Activated naive CD4-positive, alpha-beta T cell treated with anti-CD3 and anti-CD28 coated beads for 36 hours (primary cell): ENCODE data around the gene ZNF3. TPM values are rescaled to one million over a fixed set of nuclear protein-coding genes. Genes with fewer than 3 reads are reported as not detected.

ENCODE experiments used
- CTCF ChIA-PET: fragments of 350-600 bp; sonication (Branson Sonifier 250); formaldehyde crosslinking; loops from one replicate; lab custom pipeline; 2021; ENCODE audit warnings: antibody characterized with exemption; lab: Charles Lee
- DNase-seq: peaks from one replicate; pipeline ENCODE4 v3.0.0-alpha.2; 2020
- H3K27ac Mint-ChIP-seq: one replicate; pipeline ENCODE4 v1.8.0; 2021; ENCODE audit warnings: mild to moderate bottlenecking, mixed read lengths
- H3K27me3 Mint-ChIP-seq: one replicate; pipeline ENCODE4 v1.8.0; 2021; ENCODE audit warnings: low read depth, mixed read lengths
- H3K36me3 Mint-ChIP-seq: one replicate; pipeline ENCODE4 v1.8.0; 2021; ENCODE audit warnings: low read depth, mixed read lengths
- H3K4me1 Mint-ChIP-seq: one replicate; pipeline ENCODE4 v1.8.0; 2021; ENCODE audit warnings: low read depth, mixed read lengths
- H3K4me3 Mint-ChIP-seq: one replicate; pipeline ENCODE4 v1.8.0; 2021; ENCODE audit warnings: mild to moderate bottlenecking, moderate library complexity, mixed read lengths
- H3K9me3 Mint-ChIP-seq: one replicate; pipeline ENCODE4 v1.8.0; 2021; ENCODE audit warnings: mixed read lengths
- intact Hi-C: fragments of 100-400 bp; cut with micrococcal nuclease; formaldehyde crosslinking; loops from one replicate; pipeline ENCODE4 v1.15.1; 2023
- total RNA-seq, 2 experiments: library from RNA; stranded (reverse); gene quantifications; one replicate each; pipeline ENCODE4 v1.2.3, GENCODE V29; 2021

Gene ZNF3
- total RNA-seq, 2 experiments from 2014 or later, result 13.1 to 14.0 TPM

DNA sequence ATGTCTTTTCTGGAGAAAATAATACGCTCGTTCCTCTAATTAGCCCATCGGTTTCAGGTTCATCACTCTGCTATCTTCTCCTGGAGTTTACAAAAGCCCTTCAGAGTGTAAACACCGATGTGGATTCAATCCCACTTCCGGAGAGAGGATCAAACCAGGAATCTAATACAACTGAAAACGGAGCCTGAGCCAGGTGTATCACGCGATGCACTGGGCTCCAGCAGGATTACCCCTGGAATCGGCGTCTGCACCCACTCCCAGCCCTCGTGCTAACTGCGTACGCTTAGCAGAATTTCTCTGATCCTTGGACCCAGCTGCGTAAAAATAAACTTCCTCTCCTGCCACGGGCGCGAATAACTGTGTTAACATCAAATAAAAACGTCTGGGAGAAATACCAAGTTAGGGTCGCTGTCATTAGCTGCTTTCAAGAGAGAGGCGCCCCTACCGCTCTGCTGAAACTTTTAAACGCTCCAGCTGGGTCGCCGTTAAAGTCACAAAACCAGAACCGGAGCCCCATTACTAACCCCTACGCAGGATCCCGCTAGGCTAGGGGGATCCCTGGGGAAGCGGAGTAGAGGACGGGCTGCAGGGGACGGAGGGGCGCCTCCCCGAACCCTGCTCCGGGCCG, 502 bp downstream of the ZNF3 start:
- peaks cover 29% of the 10 kb centered on the region for H3K4me1 Mint-ChIP-seq
- peak overlapping the region; percentile 86 for H3K27ac Mint-ChIP-seq
- intact Hi-C loops, result loop anchor here (1.0 to 5.0 kb wide), 9 partner anchors 20 to 346 kb away; partner anchors contain the start of genes AP4M1, MBLAC1, MCM7 and MEPCE
- no peaks in the 10 kb centered on the region for H3K9me3 Mint-ChIP-seq
- H3K4me3 Mint-ChIP-seq, result peak overlapping the region; percentile 88
- DNase-seq, result peak; percentile 22
- peaks cover 18% of the 10 kb centered on the region for H3K36me3 Mint-ChIP-seq
- H3K27me3 Mint-ChIP-seq, result no peaks in the 10 kb centered on the region
- CTCF ChIA-PET, result interaction anchor here (1.5 kb wide), 1 partner anchor 65 kb away, joined by 3 read pairs; no protein-coding TSS in a partner anchor

DNA sequence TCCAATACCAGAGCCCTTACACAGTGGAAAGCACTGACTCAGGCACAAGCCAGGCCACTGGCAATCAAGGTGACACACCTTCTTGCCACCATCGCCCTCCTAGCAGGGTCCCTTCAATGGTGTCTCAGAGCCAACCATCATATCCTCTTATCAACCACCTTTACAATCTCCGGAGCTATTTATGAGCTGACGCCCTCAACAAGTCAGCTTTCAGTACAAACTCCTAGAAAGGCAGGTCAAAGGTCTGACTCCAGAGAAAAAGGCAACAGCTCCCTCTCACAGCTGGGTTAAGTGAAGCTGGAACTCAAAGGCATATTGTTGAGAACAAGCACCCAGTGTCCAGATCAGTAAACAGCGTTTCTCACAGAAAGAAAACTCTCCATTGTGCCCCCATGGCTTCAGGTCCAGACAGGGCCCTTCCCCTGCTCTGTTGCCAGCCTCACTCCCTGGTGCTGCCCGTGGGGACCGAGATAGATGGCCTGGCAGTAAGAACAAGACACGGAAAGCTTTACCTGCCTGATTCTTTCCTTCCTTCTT, 2.4 kb downstream of the ZNF3 start:
- Mint-ChIP-seq H3K27me3 (no peaks in the 10 kb centered on the region), H3K36me3 (peaks cover 37% of the 10 kb centered on the region), H3K4me1 (peaks cover 29% of the 10 kb centered on the region), H3K9me3 (no peaks in the 10 kb centered on the region), H3K4me3 (no peak overlapping the region), H3K27ac (no peak overlapping the region)
- intact Hi-C loops, result no loop called here
- CTCF ChIA-PET, result interaction anchor here (1.2 kb wide), 1 partner anchor 22 kb away, joined by 3 read pairs; no protein-coding TSS in a partner anchor
- no peak for DNase-seq

DNA sequence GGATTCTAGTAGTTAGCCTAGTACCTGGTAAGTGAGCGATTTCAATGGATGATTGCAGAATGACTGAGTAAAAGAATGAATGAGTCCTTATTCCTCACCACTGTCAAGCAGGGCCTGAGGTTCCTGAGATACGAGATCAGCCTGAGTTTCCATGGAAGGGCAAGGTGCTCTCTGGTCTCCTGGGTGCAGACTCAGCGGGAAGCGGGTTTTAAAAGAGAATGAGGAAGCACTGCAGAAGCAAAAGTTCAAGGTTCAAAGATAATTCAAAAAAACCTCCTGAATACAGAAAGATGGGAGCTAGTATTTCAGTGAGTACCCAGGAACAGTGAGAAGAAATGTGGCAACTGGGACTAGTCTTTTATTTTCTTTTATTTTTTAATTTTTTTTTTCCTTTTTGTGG, 4.3 kb downstream of the ZNF3 start:
- Mint-ChIP-seq H3K27ac (no peak overlapping the region), H3K4me3 (no peak overlapping the region), H3K36me3 (peaks cover 55% of the 10 kb centered on the region), H3K27me3 (no peaks in the 10 kb centered on the region), H3K4me1 (peaks cover 22% of the 10 kb centered on the region), H3K9me3 (peaks cover 9% of the 10 kb centered on the region)
- intact Hi-C loops, result no loop called here
- CTCF ChIA-PET, result interaction anchor here (0.6 to 0.7 kb wide), 2 partner anchors 13 to 61 kb away, joined by 3 read pairs; no protein-coding TSS in a partner anchor
- no peak for DNase-seq

DNA sequence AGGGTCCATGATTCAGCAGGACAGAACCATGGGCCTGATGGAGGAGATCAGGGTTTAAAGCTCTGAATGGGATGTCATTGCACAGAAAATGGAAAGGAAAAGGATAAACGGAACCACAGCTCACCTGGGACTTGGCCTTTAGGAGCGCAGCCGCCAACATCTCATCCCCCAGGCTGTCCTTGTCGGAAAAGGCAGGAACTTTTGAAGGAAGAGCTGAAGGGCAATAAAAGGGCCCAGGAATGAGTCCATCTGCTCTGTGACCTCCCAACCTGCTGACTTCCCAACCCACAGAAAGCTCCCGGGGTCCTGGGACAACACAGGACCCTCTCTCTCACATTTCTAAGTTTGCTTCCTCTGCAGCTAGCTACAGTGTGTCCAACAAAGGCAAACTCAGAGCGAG, 6.1 kb downstream of the ZNF3 start:
- Mint-ChIP-seq H3K4me3 (no peak overlapping the region), H3K9me3 (peaks cover 27% of the 10 kb centered on the region), H3K4me1 (peaks cover 13% of the 10 kb centered on the region), H3K27ac (no peak overlapping the region), H3K27me3 (no peaks in the 10 kb centered on the region), H3K36me3 (peaks cover 71% of the 10 kb centered on the region)
- intact Hi-C loops, result no loop called here
- CTCF ChIA-PET, result interaction anchor here (1.2 kb wide), 1 partner anchor 82 kb away, joined by 3 read pairs; no protein-coding TSS in a partner anchor
- no peak for DNase-seq

DNA sequence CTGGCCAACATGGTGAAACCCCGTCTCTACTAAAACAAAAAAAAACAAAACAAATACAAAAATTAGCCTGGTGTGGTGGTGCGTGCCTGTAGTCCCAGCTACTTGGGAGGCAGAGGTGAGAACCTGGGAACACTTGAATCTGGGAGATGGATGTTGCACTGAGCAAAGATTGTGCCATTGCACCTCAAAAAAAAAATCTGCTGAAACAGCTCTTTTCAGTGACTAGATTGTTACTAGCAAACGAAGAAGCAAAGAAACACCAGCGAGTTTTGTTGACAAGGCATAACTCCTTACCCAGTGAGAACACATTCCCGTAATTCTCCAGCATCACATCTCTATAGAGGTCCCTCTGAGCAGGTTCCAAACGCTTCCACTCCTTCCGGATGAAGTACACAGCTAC, 6.7 kb downstream of the ZNF3 start:
- H3K4me3 Mint-ChIP-seq, result no peak overlapping the region
- no peaks in the 10 kb centered on the region for H3K27me3 Mint-ChIP-seq
- intact Hi-C loops, result no loop called here
- no peak for DNase-seq
- H3K4me1 Mint-ChIP-seq, result peaks cover 8% of the 10 kb centered on the region
- H3K9me3 Mint-ChIP-seq, result peaks cover 32% of the 10 kb centered on the region
- CTCF ChIA-PET, result no interaction called here
- no peak overlapping the region for H3K27ac Mint-ChIP-seq
- H3K36me3 Mint-ChIP-seq, result peaks cover 76% of the 10 kb centered on the region

DNA sequence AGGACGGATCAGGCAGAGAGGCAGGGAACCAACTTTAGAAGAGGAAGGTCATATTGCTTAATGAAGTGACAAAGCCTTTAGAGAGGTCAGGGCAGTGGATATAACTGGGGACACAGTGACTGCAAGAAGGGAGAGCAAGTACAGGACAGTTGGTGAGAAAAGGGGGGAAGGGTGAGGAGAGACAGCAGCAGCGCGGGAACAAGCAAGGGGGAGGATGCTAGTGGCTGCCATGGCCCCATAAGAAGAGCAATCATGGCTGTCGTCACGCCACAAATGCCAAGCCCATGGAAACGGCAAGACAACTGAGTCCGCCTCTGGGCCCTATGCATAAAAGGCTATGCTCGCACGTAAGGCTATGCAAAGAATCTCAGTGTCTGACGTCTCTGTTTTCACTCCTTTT, 9.1 kb downstream of the ZNF3 start:
- H3K27ac Mint-ChIP-seq, result no peak overlapping the region
- no peaks in the 10 kb centered on the region for H3K27me3 Mint-ChIP-seq
- intact Hi-C loops, result no loop called here
- CTCF ChIA-PET, result no interaction called here
- no peak for DNase-seq
- peaks cover 36% of the 10 kb centered on the region for H3K9me3 Mint-ChIP-seq
- H3K4me1 Mint-ChIP-seq, result no peaks in the 10 kb centered on the region
- no peak overlapping the region for H3K4me3 Mint-ChIP-seq
- H3K36me3 Mint-ChIP-seq, result peaks cover 80% of the 10 kb centered on the region

DNA sequence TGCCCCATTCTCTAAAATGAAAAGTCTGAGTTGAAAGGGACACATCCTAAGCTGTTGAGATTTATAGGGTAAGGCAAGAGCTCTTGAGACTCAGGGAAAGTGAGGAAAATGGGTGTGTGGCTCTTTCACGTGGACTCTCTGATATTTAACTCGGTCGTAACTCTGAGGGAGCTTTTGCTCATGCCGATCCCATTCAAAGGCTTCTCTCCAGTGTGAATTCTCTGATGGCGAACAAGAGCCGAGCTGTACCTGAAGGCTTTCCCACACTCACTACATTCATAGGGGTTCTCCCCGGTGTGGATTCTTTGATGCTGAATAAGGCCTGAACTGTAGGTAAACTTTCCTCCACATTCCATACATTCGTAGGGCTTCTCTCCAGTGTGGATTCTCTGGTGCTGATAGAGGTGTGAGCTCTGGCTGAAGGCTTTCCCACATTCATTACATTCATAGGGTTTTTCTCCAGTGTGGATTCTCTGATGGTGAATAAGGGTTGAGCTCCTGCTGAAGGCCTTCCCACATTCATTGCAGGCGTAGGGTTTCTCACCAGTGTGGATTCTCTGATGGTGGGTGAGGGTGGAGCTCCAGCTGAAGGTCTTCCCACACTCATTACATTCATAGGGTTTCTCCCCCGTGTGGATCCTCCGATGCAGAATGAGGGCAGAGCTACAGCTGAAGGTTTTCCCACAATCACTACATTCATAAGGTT, 10.4 kb downstream of the ZNF3 start:
- CTCF ChIA-PET, result interaction anchor here (0.7 to 2.5 kb wide), 5 partner anchors 19 to 75 kb away, joined by 3 to 7 read pairs (median 3); no protein-coding TSS in a partner anchor
- H3K27ac Mint-ChIP-seq, result no peak overlapping the region
- H3K27me3 Mint-ChIP-seq, result no peaks in the 10 kb centered on the region
- DNase-seq, result no peak
- no peak overlapping the region for H3K4me3 Mint-ChIP-seq
- peaks cover 36% of the 10 kb centered on the region for H3K9me3 Mint-ChIP-seq
- intact Hi-C loops, result no loop called here
- H3K36me3 Mint-ChIP-seq, result peaks cover 75% of the 10 kb centered on the region
- no peaks in the 10 kb centered on the region for H3K4me1 Mint-ChIP-seq

DNA sequence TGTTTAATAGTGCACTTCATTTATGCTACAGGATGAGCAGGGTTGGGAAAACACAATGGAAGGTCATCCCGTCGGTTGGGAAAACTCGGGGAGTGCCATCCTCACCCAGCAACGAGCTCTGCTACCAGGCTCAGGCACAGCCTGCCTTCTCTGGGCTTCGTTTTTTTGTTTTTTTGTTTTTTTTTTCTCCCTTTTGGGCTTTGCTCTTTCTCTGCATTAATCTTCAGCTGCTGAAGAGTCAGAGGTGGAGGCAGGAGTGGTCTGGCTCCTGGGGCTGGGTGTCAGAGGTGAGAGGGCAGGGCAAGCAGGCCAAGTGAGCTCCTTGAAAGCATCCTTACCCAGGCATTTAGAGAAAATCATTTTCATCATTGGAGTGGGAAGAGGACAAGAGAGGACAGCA, 11.5 kb downstream of the ZNF3 start:
- intact Hi-C loops, result no loop called here
- H3K36me3 Mint-ChIP-seq, result peaks cover 65% of the 10 kb centered on the region
- H3K27me3 Mint-ChIP-seq, result no peaks in the 10 kb centered on the region
- no peaks in the 10 kb centered on the region for H3K4me1 Mint-ChIP-seq
- peaks cover 36% of the 10 kb centered on the region for H3K9me3 Mint-ChIP-seq
- H3K27ac Mint-ChIP-seq, result no peak overlapping the region
- DNase-seq, result no peak
- CTCF ChIA-PET, result interaction anchor here (1.4 to 2.5 kb wide), 2 partner anchors 18 to 33 kb away, joined by 3 to 7 read pairs; no protein-coding TSS in a partner anchor
- H3K4me3 Mint-ChIP-seq, result no peak overlapping the region

DNA sequence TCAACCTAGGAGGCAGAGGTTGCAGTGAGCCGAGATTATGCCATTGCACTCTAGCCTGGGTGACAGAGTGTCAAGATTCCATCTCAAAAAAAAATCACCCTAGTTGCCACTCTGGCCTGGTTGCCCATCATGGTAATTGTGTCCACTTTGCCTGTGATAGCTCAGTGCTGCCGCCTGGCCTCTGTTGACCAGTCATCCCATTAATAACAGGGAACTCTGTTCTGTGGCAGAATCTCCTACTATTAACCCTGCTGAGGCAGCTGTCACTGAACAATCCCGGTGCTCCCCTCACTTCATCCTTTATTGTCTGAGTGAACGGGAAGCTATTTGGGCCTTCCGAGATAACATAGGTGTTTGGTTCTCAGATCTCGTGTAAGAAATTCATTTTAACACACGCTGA, 14.6 kb downstream of the ZNF3 start:
- CTCF ChIA-PET, result no interaction called here
- peaks cover 24% of the 10 kb centered on the region for H3K9me3 Mint-ChIP-seq
- H3K36me3 Mint-ChIP-seq, result peaks cover 51% of the 10 kb centered on the region
- intact Hi-C loops, result no loop called here
- H3K27me3 Mint-ChIP-seq, result no peaks in the 10 kb centered on the region
- H3K4me1 Mint-ChIP-seq, result no peaks in the 10 kb centered on the region
- H3K4me3 Mint-ChIP-seq, result no peak overlapping the region
- no peak for DNase-seq
- H3K27ac Mint-ChIP-seq, result no peak overlapping the region

DNA sequence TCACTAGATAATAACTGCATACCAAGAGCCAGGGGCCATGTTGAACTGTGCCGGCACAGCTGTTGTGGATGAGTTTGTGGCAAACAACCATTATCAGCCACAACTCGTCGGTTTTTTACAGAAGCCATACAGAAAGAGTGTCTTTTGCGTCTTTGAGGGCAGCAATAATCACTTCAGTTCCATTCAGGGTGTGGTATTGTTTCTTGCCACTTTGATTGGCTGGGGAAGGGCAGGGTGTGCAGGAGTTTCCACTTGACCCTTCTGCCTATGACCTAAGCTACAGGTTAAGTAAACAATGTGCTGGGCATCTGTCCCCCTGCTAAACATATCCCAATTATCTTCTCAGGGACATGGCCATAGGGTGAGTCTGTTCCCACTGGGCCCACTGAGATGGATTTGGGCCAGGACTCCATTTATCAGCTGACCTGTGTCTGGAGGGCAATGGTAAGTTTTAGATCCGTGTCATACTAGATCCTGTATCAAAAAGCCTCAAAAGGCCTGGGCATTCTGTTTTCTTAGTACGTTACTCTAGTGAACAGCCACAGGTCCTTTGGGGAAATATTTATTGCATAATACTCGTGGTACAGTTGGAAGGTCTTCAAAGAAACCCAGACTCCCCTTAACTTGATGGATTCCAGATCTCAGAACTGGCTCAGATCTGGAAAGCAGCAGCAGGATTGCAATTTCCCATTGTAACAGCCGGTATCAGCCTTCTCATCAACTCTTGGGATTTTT, 15.9 kb downstream of the ZNF3 start:
- H3K4me1 Mint-ChIP-seq, result no peaks in the 10 kb centered on the region
- no peaks in the 10 kb centered on the region for H3K27me3 Mint-ChIP-seq
- H3K9me3 Mint-ChIP-seq, result peaks cover 11% of the 10 kb centered on the region
- H3K4me3 Mint-ChIP-seq, result no peak overlapping the region
- CTCF ChIA-PET, result no interaction called here
- no peak for DNase-seq
- H3K36me3 Mint-ChIP-seq, result peaks cover 38% of the 10 kb centered on the region
- no peak overlapping the region for H3K27ac Mint-ChIP-seq
- intact Hi-C loops, result no loop called here

DNA sequence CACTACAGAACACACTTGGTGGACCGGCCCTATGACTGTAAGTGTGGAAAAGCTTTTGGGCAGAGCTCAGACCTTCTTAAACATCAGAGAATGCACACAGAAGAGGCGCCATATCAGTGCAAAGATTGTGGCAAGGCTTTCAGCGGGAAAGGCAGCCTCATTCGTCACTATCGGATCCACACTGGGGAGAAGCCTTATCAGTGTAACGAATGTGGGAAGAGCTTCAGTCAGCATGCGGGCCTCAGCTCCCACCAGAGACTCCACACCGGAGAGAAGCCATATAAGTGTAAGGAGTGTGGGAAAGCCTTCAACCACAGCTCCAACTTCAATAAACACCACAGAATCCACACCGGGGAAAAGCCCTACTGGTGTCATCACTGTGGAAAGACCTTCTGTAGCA, 17.4 kb downstream of the ZNF3 start:
- Mint-ChIP-seq H3K4me1 (no peaks in the 10 kb centered on the region), H3K9me3 (no peaks in the 10 kb centered on the region), H3K36me3 (peaks cover 26% of the 10 kb centered on the region), H3K27me3 (no peaks in the 10 kb centered on the region), H3K27ac (no peak overlapping the region), H3K4me3 (no peak overlapping the region)
- CTCF ChIA-PET, result interaction anchor here (0.8 to 1.0 kb wide), 2 partner anchors 62 to 70 kb away, joined by 3 to 4 read pairs; partner anchors contain the start of gene MBLAC1
- DNase-seq, result no peak
- intact Hi-C loops, result no loop called here

DNA sequence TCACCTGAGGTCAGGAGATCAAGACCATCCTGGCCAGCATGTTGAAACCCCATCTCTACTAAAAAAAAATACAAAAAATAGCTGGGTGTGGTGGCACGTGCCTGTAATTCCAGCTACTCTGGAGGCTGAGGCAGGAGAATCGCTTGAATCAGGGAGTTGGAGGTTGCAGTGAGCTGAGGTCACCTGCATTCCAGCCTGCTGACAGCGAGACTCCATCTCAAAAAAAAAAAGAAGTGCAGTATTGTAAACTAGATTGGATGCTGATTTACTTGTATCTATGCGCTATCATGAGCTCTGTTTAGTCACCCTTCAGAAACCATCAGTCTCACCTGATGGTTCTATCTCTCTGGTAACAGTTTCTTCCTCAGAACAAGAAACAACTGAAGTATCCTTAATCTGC, 18.1 kb downstream of the ZNF3 start:
- H3K9me3 Mint-ChIP-seq, result no peaks in the 10 kb centered on the region
- CTCF ChIA-PET, result interaction anchor here (0.5 to 1.2 kb wide), 4 partner anchors 19 to 144 kb away, joined by 3 read pairs; partner anchors contain the start of gene TRIM4
- no peak overlapping the region for H3K27ac Mint-ChIP-seq
- no peaks in the 10 kb centered on the region for H3K4me1 Mint-ChIP-seq
- peaks cover 26% of the 10 kb centered on the region for H3K36me3 Mint-ChIP-seq
- intact Hi-C loops, result no loop called here
- DNase-seq, result no peak
- no peak overlapping the region for H3K4me3 Mint-ChIP-seq
- no peaks in the 10 kb centered on the region for H3K27me3 Mint-ChIP-seq
